Glutamatergic neuron (in vitro differentiated cells): ENCODE measurements around the gene PPM1L. TPM values are rescaled to one million over a fixed set of nuclear protein-coding genes. Genes with fewer than 3 reads are reported as not detected.

ENCODE experiments used
- DNase-seq: peaks from one replicate; pipeline ENCODE4 v3.0.0; 2022
- H3K27ac Mint-ChIP-seq: one replicate; pipeline ENCODE4 v1.8.0; 2020; ENCODE audit warnings: mild to moderate bottlenecking, mixed read lengths, inconsistent platforms; ENCODE audit not compliant: unreplicated experiment
- H3K27me3 Mint-ChIP-seq: one replicate; pipeline ENCODE4 v1.8.0; 2020; ENCODE audit warnings: mild to moderate bottlenecking, moderate library complexity, mixed read lengths, inconsistent platforms; ENCODE audit not compliant: unreplicated experiment
- H3K36me3 Mint-ChIP-seq: one replicate; pipeline ENCODE4 v1.8.0; 2020; ENCODE audit warnings: mild to moderate bottlenecking, mixed read lengths, inconsistent platforms; ENCODE audit not compliant: unreplicated experiment
- H3K4me1 Mint-ChIP-seq: one replicate; pipeline ENCODE4 v1.8.0; 2020; ENCODE audit warnings: mild to moderate bottlenecking, low read depth, mixed read lengths, inconsistent platforms; ENCODE audit not compliant: unreplicated experiment
- H3K4me3 Mint-ChIP-seq: one replicate; pipeline ENCODE4 v1.8.0; 2020; ENCODE audit warnings: mild to moderate bottlenecking, mixed read lengths, inconsistent platforms; ENCODE audit not compliant: unreplicated experiment
- H3K9me3 Mint-ChIP-seq: one replicate; pipeline ENCODE4 v1.8.0; 2020; ENCODE audit warnings: mild to moderate bottlenecking, moderate library complexity, mixed read lengths, inconsistent platforms; ENCODE audit not compliant: unreplicated experiment
- total RNA-seq: library from RNA; stranded (reverse); fragmentation: NEBNext Ultra II Directional; extraction: Animal tissue kit (Norgen Biotek cat#: 25700); gene quantifications from one replicate; pipeline ENCODE4 v1.2.1, GENCODE V29; 2021; ENCODE audit not compliant: unreplicated experiment
- TF ChIP-seq, protein P1 (sequence below): fragments of 200-600 bp; sonication (generic); IDR thresholded peaks from one replicate; pipeline ENCODE4 v1.5.0; 2021; ENCODE audit not compliant: partially characterized antibody, unreplicated experiment

PPM1L gene
- total RNA-seq, 1 donor from 2014 or later = 81.4 TPM

DNA sequence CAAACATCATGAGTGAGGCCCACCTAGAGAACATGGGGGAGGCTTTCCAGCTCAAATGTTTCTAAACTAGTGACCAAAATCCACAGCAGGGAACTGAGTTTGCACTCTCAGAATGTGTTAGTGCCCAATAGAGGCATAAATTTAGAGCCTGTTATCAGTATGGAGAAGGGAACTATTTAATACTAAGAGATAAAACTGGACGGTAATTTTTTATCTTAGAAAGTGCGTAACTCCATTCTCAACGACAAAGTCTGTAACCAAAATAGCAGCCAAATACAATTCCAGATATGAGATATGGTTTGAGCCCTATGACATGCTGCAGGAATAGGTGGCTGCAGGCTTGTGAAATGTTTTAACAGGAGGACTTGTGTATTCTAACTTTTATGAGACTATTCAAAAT is 345.6 kb downstream of the PPM1L start:
- Mint-ChIP-seq H3K4me3 (no peak overlapping the region), H3K27ac (no peak overlapping the region), H3K4me1 (no peaks in the 10 kb centered on the region), H3K27me3 (peaks cover 6% of the 10 kb centered on the region), H3K9me3 (peaks cover 2% of the 10 kb centered on the region), H3K36me3 (no peaks in the 10 kb centered on the region)
- DNase-seq = no peak
- TF ChIP-seq, protein P1, sequence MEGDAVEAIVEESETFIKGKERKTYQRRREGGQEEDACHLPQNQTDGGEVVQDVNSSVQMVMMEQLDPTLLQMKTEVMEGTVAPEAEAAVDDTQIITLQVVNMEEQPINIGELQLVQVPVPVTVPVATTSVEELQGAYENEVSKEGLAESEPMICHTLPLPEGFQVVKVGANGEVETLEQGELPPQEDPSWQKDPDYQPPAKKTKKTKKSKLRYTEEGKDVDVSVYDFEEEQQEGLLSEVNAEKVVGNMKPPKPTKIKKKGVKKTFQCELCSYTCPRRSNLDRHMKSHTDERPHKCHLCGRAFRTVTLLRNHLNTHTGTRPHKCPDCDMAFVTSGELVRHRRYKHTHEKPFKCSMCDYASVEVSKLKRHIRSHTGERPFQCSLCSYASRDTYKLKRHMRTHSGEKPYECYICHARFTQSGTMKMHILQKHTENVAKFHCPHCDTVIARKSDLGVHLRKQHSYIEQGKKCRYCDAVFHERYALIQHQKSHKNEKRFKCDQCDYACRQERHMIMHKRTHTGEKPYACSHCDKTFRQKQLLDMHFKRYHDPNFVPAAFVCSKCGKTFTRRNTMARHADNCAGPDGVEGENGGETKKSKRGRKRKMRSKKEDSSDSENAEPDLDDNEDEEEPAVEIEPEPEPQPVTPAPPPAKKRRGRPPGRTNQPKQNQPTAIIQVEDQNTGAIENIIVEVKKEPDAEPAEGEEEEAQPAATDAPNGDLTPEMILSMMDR = no peak

DNA sequence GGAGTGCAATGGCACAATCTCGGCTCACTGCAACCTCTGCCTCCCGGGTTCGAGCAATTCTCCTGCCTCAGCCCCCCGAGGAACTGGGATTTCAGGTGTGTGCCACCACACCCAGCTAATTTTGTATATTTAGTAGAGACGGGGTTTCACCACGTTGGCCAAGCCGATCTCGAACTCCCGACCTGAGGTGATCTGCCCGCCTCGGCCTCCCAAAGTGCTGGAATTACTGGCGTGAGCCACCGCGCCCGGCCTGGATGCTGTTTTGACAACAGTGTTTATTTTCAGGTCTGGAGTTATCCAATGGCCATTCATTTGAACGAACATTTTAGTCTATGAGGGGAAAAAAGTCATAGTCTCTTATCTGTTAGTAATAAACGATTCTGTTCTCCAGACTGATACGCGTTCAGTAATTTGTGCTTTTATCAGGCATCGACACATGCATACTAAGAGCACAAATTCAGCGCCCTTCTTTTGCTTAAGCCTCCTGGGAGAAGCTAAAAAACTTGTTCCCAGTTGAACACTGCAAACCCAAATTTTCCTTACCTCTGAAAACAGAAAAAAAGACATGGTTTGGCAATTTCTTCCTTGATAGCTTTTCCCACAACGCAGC is 347.9 kb downstream of the PPM1L start:
- no peaks in the 10 kb centered on the region for H3K36me3 Mint-ChIP-seq
- TF ChIP-seq, protein P1 = no peak
- H3K9me3 Mint-ChIP-seq = peaks cover 2% of the 10 kb centered on the region
- DNase-seq = no peak
- H3K4me1 Mint-ChIP-seq = no peaks in the 10 kb centered on the region
- H3K27ac Mint-ChIP-seq = no peak overlapping the region
- H3K4me3 Mint-ChIP-seq = peak overlapping the region; percentile 76
- peaks cover 6% of the 10 kb centered on the region for H3K27me3 Mint-ChIP-seq

DNA sequence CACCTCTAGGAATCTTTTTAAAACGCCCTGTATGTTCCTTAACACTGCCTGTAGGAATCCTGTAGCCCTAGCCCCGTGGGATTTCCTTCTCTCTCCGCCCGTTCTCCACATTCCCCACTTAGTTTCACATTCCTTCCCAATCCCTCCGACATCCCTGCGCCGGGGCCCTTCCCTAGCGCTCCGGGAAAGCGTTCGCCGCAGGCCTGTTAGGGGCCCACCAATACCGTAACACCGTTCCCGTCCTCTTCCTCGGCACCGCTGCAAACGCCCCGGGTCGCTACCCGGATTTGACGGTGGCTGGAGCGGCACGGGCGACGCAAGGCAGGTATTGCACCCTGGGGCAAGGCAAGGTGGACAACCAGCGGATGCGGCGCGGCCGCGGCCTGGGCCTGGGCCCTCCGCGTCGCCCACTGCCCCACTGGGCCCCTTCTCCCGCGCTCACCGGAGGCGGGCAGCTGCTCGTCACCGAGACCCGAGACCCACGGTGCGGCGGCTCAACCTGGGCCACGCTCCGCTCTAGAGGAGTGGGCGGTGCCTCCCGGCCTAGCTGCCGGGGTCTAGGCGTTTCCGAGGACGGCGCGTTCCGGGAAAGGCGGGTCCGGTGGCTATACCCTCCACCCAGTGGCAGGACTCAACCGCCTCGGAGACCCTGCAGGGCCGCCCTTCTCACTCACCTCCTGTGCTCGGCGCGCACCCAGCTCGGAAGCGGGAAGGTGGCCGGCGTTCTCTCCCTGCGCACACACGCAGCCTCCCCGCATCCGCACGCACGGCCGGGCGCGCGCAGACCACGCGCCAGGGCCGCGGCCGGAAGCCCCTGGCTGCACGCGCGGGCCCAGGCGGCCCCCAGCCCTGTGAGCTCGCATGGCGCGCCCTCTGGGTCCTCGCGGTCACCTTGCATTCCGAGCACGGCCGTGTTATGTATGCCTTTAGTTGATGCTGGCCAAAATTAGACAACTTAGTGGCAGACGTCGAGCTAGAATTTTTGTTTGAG is 348.8 kb downstream of the PPM1L start, which contains the start of gene B3GALNT1:
TSS of gene B3GALNT1 (minus strand) at position 789 of the 991 bp plus-strand sequence. CDS start 18,595 bp downstream, outside the sequence.
- Mint-ChIP-seq H3K36me3 (no peaks in the 10 kb centered on the region), H3K4me1 (no peaks in the 10 kb centered on the region), H3K27ac (no peak within 1 kb of the TSS), H3K4me3 (peak within 1 kb of the TSS; percentile 86), H3K9me3 (peaks cover 2% of the 10 kb centered on the region), H3K27me3 (peaks cover 6% of the 10 kb centered on the region)
- TF ChIP-seq, protein P1 = no peak
- DNase-seq = peak; percentile 65

DNA sequence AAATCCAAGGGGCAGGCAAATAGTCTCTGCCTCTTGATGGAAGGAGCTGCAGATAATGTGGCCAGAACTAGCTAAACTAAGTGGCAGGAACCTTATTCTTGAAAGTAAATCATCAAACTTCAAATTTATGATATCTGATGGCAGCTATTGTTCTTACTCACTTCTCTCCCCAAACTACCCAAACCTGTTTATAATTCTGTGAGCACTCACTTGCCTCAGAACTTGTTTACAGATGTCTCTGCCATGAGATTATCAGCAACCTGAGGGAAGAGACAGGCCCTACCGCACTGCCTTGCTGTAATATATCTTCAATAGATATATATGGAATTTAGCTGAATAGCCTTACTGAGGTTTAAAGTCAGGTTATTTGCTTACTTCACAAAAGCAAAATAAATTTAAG is 351.3 kb downstream of the PPM1L start:
- H3K4me3 Mint-ChIP-seq = no peak overlapping the region
- H3K27me3 Mint-ChIP-seq = peaks cover under 1% of the 10 kb centered on the region
- H3K9me3 Mint-ChIP-seq = peaks cover 4% of the 10 kb centered on the region
- H3K27ac Mint-ChIP-seq = no peak overlapping the region
- H3K4me1 Mint-ChIP-seq = no peaks in the 10 kb centered on the region
- DNase-seq = no peak
- H3K36me3 Mint-ChIP-seq = no peaks in the 10 kb centered on the region
- TF ChIP-seq, protein P1 = no peak

DNA sequence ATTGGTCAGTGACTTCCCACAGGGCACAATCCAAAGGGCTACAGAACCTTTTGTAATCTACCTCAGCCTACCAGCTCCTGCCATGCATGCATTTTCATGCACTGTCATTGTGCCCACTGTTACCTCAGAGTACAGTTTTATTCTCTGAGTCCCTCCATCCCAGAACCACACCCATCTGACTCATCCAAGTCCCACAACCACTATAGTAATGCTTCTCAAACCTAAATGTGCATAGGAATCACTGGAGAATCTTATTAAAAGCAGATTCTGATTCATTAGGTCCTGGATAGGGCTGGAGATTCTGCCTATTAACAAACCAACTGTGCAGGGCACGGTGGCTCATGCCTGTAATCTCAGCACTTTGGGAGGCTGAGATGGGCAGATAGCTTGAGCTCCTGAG is 352.8 kb downstream of the PPM1L start:
- Mint-ChIP-seq H3K36me3 (no peaks in the 10 kb centered on the region), H3K9me3 (peaks cover 4% of the 10 kb centered on the region), H3K4me3 (no peak overlapping the region), H3K4me1 (no peaks in the 10 kb centered on the region), H3K27ac (no peak overlapping the region), H3K27me3 (no peaks in the 10 kb centered on the region)
- DNase-seq = no peak
- TF ChIP-seq, protein P1 = no peak
